Measurements from ENCODE around the gene ATP6V0E1. TPM values are rescaled to one million over a fixed set of nuclear protein-coding genes. Genes with fewer than 3 reads are reported as not detected.

The ATP6V0E1 gene
- total RNA-seq (2014; rRNA removed; shearing (Covaris generic)): 75.0 and 75.9 TPM in 2 replicates
- 217 and 250 TPM in 2 replicates for polyA plus RNA-seq (2016; fragmentation: Nextera tagmentation; extraction: Ambion mirVana)
- long read RNA-seq, transcript ATP6V0E1-203 (4 exons, 1,433 nt): major isoform, 54 of 56 reads
- long read RNA-seq, partial matches to known transcripts: 0 of 56 reads
- long read RNA-seq, other reads (novel, unspliced or antisense): 1 of 56 reads

GRCh38 chr5:172983542-172984243 lies at the start of gene ATP6V0E1:
TSS of gene ATP6V0E1 (plus strand) at chr5:172983771. CDS start at chr5:172983861, 90 bp downstream.
- TF ChIP-seq ZNF331 (CRISPR knock-in tag; IDR thresholded peaks at IDR 0.05; ENCODE audit: low read depth) (no peak), EZH2 (IDR thresholded peaks at IDR 0.05; ENCODE audit: low read depth, unreplicated experiment) (no peak), POLR2AphosphoS5 (IDR thresholded peaks at IDR 0.05; ENCODE audit: low read depth) (peak; percentile 92), ZNF114 (CRISPR knock-in tag; IDR thresholded peaks at IDR 0.05) (no peak), CTCF (conservative IDR thresholded peaks at IDR 0.05; ENCODE audit: low read depth in 2 of 2) (no peak), ZNF462 (CRISPR knock-in tag; IDR thresholded peaks at IDR 0.05) (no peak), REST (IDR thresholded peaks at IDR 0.05; ENCODE audit: unreplicated experiment) (no peak), CREB1 (CRISPR knock-in tag; IDR thresholded peaks at IDR 0.05; ENCODE audit: low read depth) (0 out of 2 replicates have a peak, but pooled peaks have one; percentile 11)
- Histone ChIP-seq H2AFZ (peak within 1 kb of the TSS; percentile 75; the same call in 1 of the 2 replicates), H3K27me3 (ENCODE audit: insufficient read depth) (no peaks in the 10 kb centered on the region), H3K27ac (ENCODE audit: low read depth) (peak within 1 kb of the TSS; percentile 68; the same call in 1 of the 2 replicates), H3K36me3 (ENCODE audit: insufficient read depth) (peaks cover 7% of the 10 kb centered on the region; the same call in 1 of the 2 replicates), H3K4me2 (peak within 1 kb of the TSS; percentile 75), H3K4me1 (ENCODE audit: insufficient read depth) (0 out of 2 replicates have a peak, but pooled peaks cover 8% of the 10 kb centered on the region), H3K4me3 (peak within 1 kb of the TSS; percentile 72), H3F3A (replicated peaks; ENCODE audit: low read depth) (no peaks in the 10 kb centered on the region), H4K20me1 (replicated peaks; ENCODE audit: insufficient read depth) (peaks cover 7% of the 10 kb centered on the region), H3K9me2 (ENCODE audit: insufficient read depth) (no peaks in the 10 kb centered on the region; the same call in 1 of the 2 replicates), H3K79me2 (replicated peaks; ENCODE audit: insufficient read depth) (peaks cover 32% of the 10 kb centered on the region)
- Mint-ChIP-seq H3K27ac (peak within 1 kb of the TSS; percentile 99), H3K9me3 (no peaks in the 10 kb centered on the region), H3K27me3 (ENCODE audit: insufficient read depth, low read depth, poor library complexity) (peaks cover 7% of the 10 kb centered on the region), H3K4me3 (peak within 1 kb of the TSS; percentile 100), H3K4me1 (peaks cover 5% of the 10 kb centered on the region), H3K36me3 (ENCODE audit: low read depth) (peaks cover 15% of the 10 kb centered on the region; the same call in 2 of the 3 replicates)
- ATAC-seq (peak; percentile 91), DNase-seq (ENCODE audit: low spot score) (peak; percentile 97)

Measured in GM23338 (cell line).